KMS-11 (cell line): Measurements from ENCODE around the gene CAMKK2.

Experiments
- H2AFZ ChIP-seq: fragments of 200-600 bp; sonication (generic); 2 replicates; pipeline ENCODE4 v1.6.1; 2016; ENCODE audit warnings: antibody characterized with exemption, mixed run types, low read depth
- H3K27ac ChIP-seq: fragments of 200-600 bp; sonication (generic); 2 replicates; pipeline ENCODE4 v1.6.1; 2016; ENCODE audit warnings: mild to moderate bottlenecking, mixed run types
- H3K27me3 ChIP-seq: fragments of 200-600 bp; sonication (generic); 2 replicates; pipeline ENCODE4 v1.6.1; 2017; ENCODE audit warnings: mild to moderate bottlenecking, low read depth, mixed run types, moderate library complexity; ENCODE audit not compliant: insufficient read depth
- H3K36me3 ChIP-seq: fragments of 200-600 bp; sonication (generic); 2 replicates; pipeline ENCODE4 v1.6.1; 2017; ENCODE audit warnings: mild to moderate bottlenecking, mixed run types; ENCODE audit not compliant: insufficient read depth
- H3K4me1 ChIP-seq: fragments of 200-600 bp; sonication (generic); 2 replicates; pipeline ENCODE4 v1.6.1; 2016; ENCODE audit warnings: mild to moderate bottlenecking, low read depth, mixed run types; ENCODE audit not compliant: poor library complexity, severe bottlenecking
- H3K4me2 ChIP-seq: fragments of 200-600 bp; sonication (generic); 2 replicates; pipeline ENCODE4 v1.7.0; 2016; ENCODE audit warnings: mild to moderate bottlenecking, mixed run types
- H3K4me3 ChIP-seq: fragments of 200-600 bp; sonication (generic); IDR thresholded peaks from 2 replicates; pipeline ENCODE4 v1.6.1; 2017; ENCODE audit warnings: low read depth, low read length, mixed read lengths; ENCODE audit not compliant: insufficient read depth
- H3K79me2 ChIP-seq: fragments of 200-600 bp; sonication (generic); 2 replicates; pipeline ENCODE4 v1.6.1; 2016; ENCODE audit warnings: low read depth, mixed run types; ENCODE audit not compliant: insufficient read depth
- H3K9ac ChIP-seq: fragments of 200-600 bp; sonication (generic); 2 replicates; pipeline ENCODE4 v1.6.1; 2016; ENCODE audit warnings: mild to moderate bottlenecking, mixed run types
- H4K20me1 ChIP-seq: fragments of 200-600 bp; sonication (generic); 2 replicates; pipeline ENCODE4 v1.6.1; 2016; ENCODE audit warnings: mild to moderate bottlenecking, mixed run types; ENCODE audit not compliant: insufficient read depth
- TF ChIP-seq, protein P1 (sequence below): fragments of 200-600 bp; sonication (generic); conservative IDR thresholded peaks from 2 replicates; pipeline ENCODE4 v1.6.1; 2017; ENCODE audit warnings: low read depth, mild to moderate bottlenecking, antibody characterized with exemption, low read length, moderate library complexity, mixed read lengths

Gene CAMKK2

DNA sequence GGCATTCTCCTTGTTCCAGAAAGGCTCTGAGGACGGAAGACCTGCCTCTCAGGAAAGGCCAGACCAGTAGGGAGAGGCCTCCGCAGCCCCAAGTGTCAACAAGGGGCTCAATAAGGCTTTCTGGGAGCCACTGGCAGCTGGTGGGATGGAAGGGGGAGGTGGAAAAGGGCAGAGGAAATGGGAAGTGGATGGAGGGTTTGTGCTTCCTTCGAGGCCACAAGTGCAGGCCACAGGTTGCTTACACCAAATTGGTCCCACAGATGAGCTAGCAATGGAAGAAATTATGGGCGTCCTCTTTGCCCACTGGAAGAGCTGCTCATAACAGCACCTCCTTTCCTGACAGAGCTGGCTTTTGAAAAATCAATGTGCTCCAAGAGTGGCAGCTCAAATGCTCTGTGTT, 58.4 kb downstream of the CAMKK2 start:
- TF ChIP-seq, protein P1, sequence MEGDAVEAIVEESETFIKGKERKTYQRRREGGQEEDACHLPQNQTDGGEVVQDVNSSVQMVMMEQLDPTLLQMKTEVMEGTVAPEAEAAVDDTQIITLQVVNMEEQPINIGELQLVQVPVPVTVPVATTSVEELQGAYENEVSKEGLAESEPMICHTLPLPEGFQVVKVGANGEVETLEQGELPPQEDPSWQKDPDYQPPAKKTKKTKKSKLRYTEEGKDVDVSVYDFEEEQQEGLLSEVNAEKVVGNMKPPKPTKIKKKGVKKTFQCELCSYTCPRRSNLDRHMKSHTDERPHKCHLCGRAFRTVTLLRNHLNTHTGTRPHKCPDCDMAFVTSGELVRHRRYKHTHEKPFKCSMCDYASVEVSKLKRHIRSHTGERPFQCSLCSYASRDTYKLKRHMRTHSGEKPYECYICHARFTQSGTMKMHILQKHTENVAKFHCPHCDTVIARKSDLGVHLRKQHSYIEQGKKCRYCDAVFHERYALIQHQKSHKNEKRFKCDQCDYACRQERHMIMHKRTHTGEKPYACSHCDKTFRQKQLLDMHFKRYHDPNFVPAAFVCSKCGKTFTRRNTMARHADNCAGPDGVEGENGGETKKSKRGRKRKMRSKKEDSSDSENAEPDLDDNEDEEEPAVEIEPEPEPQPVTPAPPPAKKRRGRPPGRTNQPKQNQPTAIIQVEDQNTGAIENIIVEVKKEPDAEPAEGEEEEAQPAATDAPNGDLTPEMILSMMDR, result no peak
- H3K36me3 ChIP-seq, result no peaks in the 10 kb centered on the region
- no peak overlapping the region for H3K9ac ChIP-seq

DNA sequence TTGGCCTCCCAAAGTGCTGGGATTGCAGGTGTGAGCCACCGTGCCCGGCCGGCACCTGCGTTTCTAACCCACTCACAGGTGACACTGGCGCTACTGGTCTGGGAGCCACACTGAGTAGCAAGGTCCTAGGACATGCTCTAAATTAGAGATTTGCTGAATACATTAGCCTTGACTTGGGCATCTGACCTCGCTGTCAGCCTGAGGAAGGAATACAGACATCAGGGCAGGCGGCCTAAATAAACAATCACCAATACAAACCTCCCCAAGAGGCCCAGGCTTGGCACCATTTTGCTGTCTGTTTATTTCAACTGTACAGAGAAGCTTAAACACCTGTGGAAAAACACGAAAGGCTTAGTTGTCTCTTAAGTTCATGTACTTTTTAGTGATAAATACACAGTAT, 59.1 kb downstream of the CAMKK2 start:
- H3K4me3 ChIP-seq, result no peak overlapping the region
- no peaks in the 10 kb centered on the region for H3K79me2 ChIP-seq
- H3K4me2 ChIP-seq, result no peak overlapping the region
- no peaks in the 10 kb centered on the region for H3K27me3 ChIP-seq
- TF ChIP-seq, protein P1, result no peak
- no peak overlapping the region for H3K9ac ChIP-seq
- H3K4me1 ChIP-seq, result peaks cover 6% of the 10 kb centered on the region
- H2AFZ ChIP-seq, result no peak overlapping the region
- no peak overlapping the region for H3K27ac ChIP-seq
- H3K36me3 ChIP-seq, result no peaks in the 10 kb centered on the region
- no peaks in the 10 kb centered on the region for H4K20me1 ChIP-seq

More for the DNA sequence above, 58.4 kb downstream of the CAMKK2 start:
- no peaks in the 10 kb centered on the region for H3K79me2 ChIP-seq
- H3K27me3 ChIP-seq, result no peaks in the 10 kb centered on the region
- H4K20me1 ChIP-seq, result no peaks in the 10 kb centered on the region
- peaks cover 6% of the 10 kb centered on the region for H3K4me1 ChIP-seq
- H3K4me3 ChIP-seq, result no peak overlapping the region
- no peak overlapping the region for H3K27ac ChIP-seq
- no peak overlapping the region for H3K4me2 ChIP-seq
- no peak overlapping the region for H2AFZ ChIP-seq

DNA sequence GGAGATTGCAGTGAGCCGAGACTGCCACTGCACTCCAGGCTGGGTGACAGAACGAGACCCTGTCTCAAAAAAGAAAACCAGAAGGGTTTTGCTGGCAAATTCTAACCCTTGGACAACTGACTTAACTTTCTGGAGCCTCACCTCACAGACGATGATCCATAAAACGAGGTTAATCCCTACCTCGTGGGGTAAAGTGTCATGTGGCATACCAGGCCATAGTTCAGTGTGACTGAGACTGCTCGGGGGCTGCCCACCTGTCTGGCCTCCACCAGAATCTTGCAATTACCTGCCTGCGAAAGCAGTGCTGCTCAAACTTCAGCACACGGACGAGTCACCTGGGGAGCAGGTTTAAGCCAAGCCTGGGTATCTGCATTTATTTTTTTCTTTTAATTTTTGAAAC, 59.7 kb downstream of the CAMKK2 start:
- Histone ChIP-seq H3K9ac (no peak overlapping the region), H2AFZ (no peak overlapping the region), H3K4me2 (no peak overlapping the region), H3K27me3 (no peaks in the 10 kb centered on the region), H3K4me3 (no peak overlapping the region), H3K4me1 (peaks cover 6% of the 10 kb centered on the region), H3K79me2 (no peaks in the 10 kb centered on the region), H3K27ac (no peak overlapping the region), H4K20me1 (no peaks in the 10 kb centered on the region), H3K36me3 (no peaks in the 10 kb centered on the region)
- TF ChIP-seq, protein P1, result no peak

DNA sequence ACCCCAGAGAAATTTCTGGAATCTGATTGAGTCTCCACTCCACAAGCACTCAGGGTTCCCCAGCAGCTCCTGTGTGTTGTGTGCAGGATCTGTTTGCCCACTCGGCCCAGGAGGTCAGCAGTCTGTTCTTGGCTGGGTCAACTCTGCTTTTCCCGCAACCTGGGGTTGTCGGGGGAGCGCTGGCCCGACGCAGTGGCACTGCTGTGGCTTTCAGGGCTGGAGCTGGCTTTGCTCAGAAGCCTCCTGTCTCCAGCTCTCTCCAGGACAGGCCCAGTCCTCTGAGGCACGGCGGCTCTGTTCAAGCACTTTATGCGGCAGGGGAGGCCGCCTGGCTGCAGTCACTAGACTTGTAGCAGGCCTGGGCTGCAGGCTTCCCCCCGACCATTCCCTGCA, 62.9 kb downstream of the CAMKK2 start:
- Histone ChIP-seq H3K27me3 (no peaks in the 10 kb centered on the region), H2AFZ (no peak overlapping the region), H4K20me1 (no peaks in the 10 kb centered on the region), H3K79me2 (no peaks in the 10 kb centered on the region), H3K27ac (no peak overlapping the region), H3K4me3 (no peak overlapping the region), H3K9ac (no peak overlapping the region), H3K36me3 (no peaks in the 10 kb centered on the region), H3K4me1 (no peaks in the 10 kb centered on the region), H3K4me2 (no peak overlapping the region)
- TF ChIP-seq, protein P1, result no peak
